ENCODE results near the gene RIN1. TPM values are rescaled to one million over a fixed set of nuclear protein-coding genes. Genes with fewer than 3 reads are reported as not detected.
"Not testable (repeated sequence)": the region's sequence is repeated elsewhere in the genome, so short reads cannot be mapped to it uniquely, and the experiment has no call there.

Gene RIN1, protein sequence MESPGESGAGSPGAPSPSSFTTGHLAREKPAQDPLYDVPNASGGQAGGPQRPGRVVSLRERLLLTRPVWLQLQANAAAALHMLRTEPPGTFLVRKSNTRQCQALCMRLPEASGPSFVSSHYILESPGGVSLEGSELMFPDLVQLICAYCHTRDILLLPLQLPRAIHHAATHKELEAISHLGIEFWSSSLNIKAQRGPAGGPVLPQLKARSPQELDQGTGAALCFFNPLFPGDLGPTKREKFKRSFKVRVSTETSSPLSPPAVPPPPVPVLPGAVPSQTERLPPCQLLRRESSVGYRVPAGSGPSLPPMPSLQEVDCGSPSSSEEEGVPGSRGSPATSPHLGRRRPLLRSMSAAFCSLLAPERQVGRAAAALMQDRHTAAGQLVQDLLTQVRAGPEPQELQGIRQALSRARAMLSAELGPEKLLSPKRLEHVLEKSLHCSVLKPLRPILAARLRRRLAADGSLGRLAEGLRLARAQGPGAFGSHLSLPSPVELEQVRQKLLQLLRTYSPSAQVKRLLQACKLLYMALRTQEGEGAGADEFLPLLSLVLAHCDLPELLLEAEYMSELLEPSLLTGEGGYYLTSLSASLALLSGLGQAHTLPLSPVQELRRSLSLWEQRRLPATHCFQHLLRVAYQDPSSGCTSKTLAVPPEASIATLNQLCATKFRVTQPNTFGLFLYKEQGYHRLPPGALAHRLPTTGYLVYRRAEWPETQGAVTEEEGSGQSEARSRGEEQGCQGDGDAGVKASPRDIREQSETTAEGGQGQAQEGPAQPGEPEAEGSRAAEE
- total RNA-seq = 1.5 and 2.3 TPM in 2 replicates
- long read RNA-seq = 0 reads

DNA sequence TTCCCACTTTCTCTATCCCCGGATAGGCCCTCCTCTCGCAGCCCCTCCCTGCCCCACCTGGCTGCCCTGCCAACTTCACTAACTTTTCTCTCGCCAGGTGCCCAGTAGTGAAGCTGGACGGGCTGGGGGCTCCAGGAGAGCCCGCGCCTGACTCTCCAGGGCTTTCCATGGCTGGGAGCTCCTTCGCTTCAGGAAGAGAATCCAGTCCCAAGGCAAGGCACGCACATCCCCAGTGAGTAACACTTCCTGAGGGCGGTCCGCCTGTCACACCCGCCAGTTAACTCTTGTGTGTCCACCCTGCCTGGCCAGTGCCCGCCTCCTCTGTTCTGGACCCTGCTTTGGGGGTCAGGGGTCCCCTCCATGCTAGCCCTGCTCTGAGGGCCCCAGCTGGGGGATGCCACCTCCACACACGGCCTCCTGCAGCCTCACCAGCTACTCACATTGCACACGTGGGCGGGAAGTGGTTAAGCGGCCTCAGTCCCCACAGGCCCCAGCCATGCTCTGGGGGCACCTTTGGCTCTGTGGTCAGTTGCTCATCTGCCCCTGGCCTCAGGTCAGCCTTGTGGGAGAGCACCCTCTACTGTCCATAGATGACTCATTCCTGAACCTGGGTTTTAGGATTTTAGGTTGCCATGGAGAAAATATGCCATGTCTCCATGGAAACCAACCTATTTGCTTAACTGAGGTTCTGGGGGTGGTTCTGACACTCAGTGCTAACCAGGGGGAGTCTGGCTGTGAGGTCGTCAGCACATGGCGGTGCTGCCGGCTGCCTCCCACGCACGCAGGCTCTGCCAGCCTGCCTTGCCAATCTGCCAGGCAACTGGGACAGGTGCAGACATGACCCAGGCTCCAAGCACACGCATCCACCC, at the start of gene RIN1:
Gene RIN1 (minus strand): TSS at position 201 of the 869 bp plus-strand sequence. CDS start 32 bp downstream, at position 169.
- peaks cover 1% of the 10 kb centered on the region for H3K36me3 Mint-ChIP-seq (ENCODE audit: insufficient read depth)
- H3K27me3 Mint-ChIP-seq = peaks cover 11% of the 10 kb centered on the region
- peaks cover 2% of the 10 kb centered on the region for H3K4me1 Mint-ChIP-seq (ENCODE audit: low read depth)
- TF ChIP-seq, protein P1, sequence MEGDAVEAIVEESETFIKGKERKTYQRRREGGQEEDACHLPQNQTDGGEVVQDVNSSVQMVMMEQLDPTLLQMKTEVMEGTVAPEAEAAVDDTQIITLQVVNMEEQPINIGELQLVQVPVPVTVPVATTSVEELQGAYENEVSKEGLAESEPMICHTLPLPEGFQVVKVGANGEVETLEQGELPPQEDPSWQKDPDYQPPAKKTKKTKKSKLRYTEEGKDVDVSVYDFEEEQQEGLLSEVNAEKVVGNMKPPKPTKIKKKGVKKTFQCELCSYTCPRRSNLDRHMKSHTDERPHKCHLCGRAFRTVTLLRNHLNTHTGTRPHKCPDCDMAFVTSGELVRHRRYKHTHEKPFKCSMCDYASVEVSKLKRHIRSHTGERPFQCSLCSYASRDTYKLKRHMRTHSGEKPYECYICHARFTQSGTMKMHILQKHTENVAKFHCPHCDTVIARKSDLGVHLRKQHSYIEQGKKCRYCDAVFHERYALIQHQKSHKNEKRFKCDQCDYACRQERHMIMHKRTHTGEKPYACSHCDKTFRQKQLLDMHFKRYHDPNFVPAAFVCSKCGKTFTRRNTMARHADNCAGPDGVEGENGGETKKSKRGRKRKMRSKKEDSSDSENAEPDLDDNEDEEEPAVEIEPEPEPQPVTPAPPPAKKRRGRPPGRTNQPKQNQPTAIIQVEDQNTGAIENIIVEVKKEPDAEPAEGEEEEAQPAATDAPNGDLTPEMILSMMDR (IDR thresholded peaks at IDR 0.05; ENCODE audit: unreplicated experiment) = peak; percentile 19
- DNase-seq (ENCODE audit: low spot score, unreplicated experiment) = no peak
- peak within 1 kb of the TSS; percentile 65 for H3K4me3 Mint-ChIP-seq (ENCODE audit: low read depth)
- H3K27ac Mint-ChIP-seq = peak within 1 kb of the TSS; percentile 74
- H3K9me3 Mint-ChIP-seq (ENCODE audit: low read depth) = no peaks in the 10 kb centered on the region

DNA sequence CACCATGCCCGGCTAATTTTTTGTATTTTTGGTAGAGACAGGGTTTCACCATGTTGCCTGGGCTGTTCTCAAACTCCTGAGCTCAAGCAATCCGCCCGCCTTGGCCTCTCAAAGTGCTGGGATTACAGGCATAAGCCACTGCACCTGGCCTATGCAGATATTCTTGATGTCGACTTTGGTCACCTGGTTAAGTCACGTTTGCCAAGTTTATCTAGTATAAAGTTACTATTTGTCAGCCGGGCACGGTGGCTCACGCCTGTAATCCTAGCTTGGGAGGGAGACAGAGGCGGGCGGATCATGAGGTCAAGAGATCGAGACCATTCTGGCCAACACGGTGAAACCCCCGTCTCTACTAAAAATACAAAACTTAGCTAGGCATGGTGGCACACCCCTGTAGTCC, 48.1 kb upstream of the RIN1 start:
- H3K9me3 Mint-ChIP-seq (ENCODE audit: low read depth) = not testable (repeated sequence)

DNA sequence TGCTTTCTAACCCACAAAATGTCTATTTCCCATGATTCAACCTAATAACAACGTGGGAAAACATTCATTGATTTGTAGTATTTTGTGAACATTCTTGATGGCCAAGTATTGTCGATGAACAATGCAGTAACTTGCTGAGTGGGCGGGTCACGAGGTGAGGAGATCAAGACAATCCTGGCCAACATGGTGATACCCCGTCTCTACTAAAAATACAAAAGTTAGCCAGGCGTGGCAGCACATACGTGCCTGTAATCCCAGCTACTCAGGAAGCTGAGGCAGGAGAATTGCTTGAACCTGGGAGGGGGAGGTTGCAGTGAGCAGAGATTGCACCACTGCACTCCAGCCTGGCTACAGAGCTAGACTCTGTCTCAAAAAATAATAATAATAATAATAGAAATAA, 44.0 kb upstream of the RIN1 start:
- H3K9me3 Mint-ChIP-seq (ENCODE audit: low read depth); H3K36me3 Mint-ChIP-seq (ENCODE audit: insufficient read depth); H3K4me3 Mint-ChIP-seq (ENCODE audit: low read depth); H3K4me1 Mint-ChIP-seq (ENCODE audit: low read depth); H3K27me3 Mint-ChIP-seq; H3K27ac Mint-ChIP-seq; DNase-seq (ENCODE audit: low spot score, unreplicated experiment): not testable (repeated sequence)

More for the DNA sequence above, 48.1 kb upstream of the RIN1 start:
- H3K4me3 Mint-ChIP-seq (ENCODE audit: low read depth); H3K36me3 Mint-ChIP-seq (ENCODE audit: insufficient read depth); H3K27me3 Mint-ChIP-seq; H3K27ac Mint-ChIP-seq; H3K4me1 Mint-ChIP-seq (ENCODE audit: low read depth); DNase-seq (ENCODE audit: low spot score, unreplicated experiment): not testable (repeated sequence)

DNA sequence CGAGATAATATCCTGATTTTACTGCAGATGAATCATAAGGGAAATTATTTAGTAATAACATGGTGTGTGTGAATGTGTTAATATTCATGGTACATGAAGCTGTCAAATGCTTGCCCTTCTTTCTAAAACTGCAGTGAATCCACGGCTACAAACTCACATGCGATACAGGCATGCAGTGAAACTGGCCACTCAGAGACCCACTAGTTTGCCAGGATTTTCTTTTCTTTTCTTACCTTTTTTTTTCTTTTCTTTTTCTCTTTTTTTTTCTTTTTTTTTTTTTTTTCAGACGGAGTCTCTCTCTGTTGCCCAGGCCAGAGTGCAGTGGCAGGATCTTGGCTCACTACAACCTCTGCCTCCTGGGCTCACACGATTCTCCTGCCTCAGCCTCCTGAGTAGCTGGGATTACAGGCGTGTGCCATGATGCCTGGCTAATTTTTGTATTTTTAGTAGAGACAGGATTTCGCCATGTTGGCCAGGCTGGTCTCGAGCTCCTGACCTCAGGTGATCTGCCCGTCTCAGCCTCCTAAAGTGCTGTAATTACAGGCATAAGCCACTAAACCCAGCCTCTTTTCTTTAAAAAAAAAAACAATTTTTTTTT, 37.6 kb upstream of the RIN1 start:
- H3K4me1 Mint-ChIP-seq (ENCODE audit: low read depth) = peaks cover 13% of the 10 kb centered on the region
- not testable (repeated sequence) for H3K27me3 Mint-ChIP-seq; DNase-seq (ENCODE audit: low spot score, unreplicated experiment); H3K27ac Mint-ChIP-seq; H3K36me3 Mint-ChIP-seq (ENCODE audit: insufficient read depth); H3K9me3 Mint-ChIP-seq (ENCODE audit: low read depth); H3K4me3 Mint-ChIP-seq (ENCODE audit: low read depth)

DNA sequence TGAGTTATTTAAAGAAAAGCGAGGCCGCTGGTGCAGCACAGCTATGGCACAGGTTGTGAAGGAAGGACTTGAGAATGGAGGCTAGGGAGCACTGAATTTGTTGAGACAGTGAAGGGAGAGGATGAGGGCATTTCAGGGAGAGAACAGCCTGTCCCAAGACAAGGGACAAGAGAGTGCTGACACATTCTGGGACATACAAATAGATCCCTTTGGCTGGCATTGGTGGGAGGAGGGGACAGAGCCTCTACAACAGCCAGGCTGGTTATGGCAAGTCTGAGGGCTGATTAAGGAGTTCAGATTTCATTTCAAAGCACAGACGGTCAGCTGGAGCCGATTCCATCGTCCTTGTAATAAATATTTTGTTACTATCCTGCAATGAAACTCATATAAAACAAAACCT, 37.0 kb upstream of the RIN1 start:
- peaks cover 6% of the 10 kb centered on the region for H3K27me3 Mint-ChIP-seq
- TF ChIP-seq, protein P1 (IDR thresholded peaks at IDR 0.05; ENCODE audit: unreplicated experiment) = no peak
- peak overlapping the region; percentile 19 for H3K27ac Mint-ChIP-seq
- H3K36me3 Mint-ChIP-seq (ENCODE audit: insufficient read depth) = peaks cover 5% of the 10 kb centered on the region
- H3K4me1 Mint-ChIP-seq (ENCODE audit: low read depth) = peaks cover 13% of the 10 kb centered on the region
- no peak overlapping the region for H3K4me3 Mint-ChIP-seq (ENCODE audit: low read depth)
- H3K9me3 Mint-ChIP-seq (ENCODE audit: low read depth) = no peaks in the 10 kb centered on the region
- DNase-seq (ENCODE audit: low spot score, unreplicated experiment) = no peak

DNA sequence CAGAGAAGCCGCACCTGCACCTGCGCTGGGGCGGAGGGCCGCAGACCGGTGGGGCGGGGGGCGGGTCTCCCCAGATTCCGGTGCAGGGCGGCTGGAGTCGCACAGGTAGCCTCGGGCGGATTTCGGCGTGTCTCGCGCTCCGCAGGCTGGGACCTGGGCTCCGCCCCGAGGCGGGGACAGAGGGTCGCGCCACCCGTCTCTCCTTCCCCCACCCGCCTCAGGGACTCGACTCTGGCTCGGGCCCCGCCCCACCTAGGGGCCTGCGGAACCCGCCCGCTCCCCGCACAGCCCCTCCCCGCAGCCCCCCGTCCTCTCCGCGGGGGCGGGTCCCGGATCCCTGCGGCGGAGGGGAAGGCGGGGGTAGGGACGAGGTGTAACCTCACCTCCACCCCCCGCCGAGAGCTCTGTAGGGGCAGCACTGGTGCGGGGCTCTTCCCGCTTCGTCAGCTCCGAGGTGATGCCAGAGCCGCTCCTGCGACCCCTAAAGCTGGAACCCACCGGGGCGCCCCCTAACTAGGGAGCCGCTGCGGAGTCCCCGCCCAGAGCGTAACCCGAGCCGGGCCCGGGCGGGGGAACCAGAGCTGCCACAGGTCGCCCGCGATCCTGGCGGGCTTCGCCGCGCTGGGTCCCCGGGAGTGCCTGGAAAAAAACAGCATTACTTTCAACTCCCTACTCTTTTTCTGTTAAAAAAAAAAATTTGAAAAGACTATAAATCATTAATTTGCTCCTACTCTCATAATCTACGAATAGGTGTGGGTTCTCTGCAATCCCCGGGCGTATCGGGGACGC, 35.6 kb upstream of the RIN1 start, which contains the start of gene SLC29A2:
Gene SLC29A2 (minus strand): TSS at position 134 of the 789 bp plus-strand sequence. CDS start 169 bp downstream, outside the sequence.
- DNase-seq (ENCODE audit: low spot score, unreplicated experiment) = peak; percentile 90
- Mint-ChIP-seq H3K36me3 (ENCODE audit: insufficient read depth) (peaks cover 9% of the 10 kb centered on the region), H3K9me3 (ENCODE audit: low read depth) (no peaks in the 10 kb centered on the region), H3K4me1 (ENCODE audit: low read depth) (peaks cover 13% of the 10 kb centered on the region), H3K27ac (peak within 1 kb of the TSS; percentile 96), H3K27me3 (peaks cover 3% of the 10 kb centered on the region), H3K4me3 (ENCODE audit: low read depth) (peak within 1 kb of the TSS; percentile 90)
- TF ChIP-seq, protein P1 (IDR thresholded peaks at IDR 0.05; ENCODE audit: unreplicated experiment) = no peak
